ENCODE results near the gene RPL12. TPM values are rescaled to one million over a fixed set of nuclear protein-coding genes. Genes with fewer than 3 reads are reported as not detected.
A peak's percentile ranks its signal among the peaks of the same experiment; 100 is the strongest.

RPL12 gene
- total and polyA plus RNA-seq, 2 of the 13 experiments (the other 11 are each of a cell fraction or from before 2014, with no cell fraction given), result 1,551 to 2,590 TPM

GRCh38 chr9:127450830-127451607 is at the start of gene RPL12, which contains the start of gene LRSAM1 (continued):
- no peak for TF ChIP-seq CEBPZ (IDR thresholded peaks at IDR 0.05; ENCODE audit: low read length)
- TF ChIP-seq MAF1 (CRISPR knock-in tag; IDR thresholded peaks at IDR 0.05; ENCODE audit: borderline replicate concordance), result no peak; the same call in 1 of the 2 replicates
- TF ChIP-seq RARG (CRISPR knock-in tag; IDR thresholded peaks at IDR 0.05; ENCODE audit: low read depth), result no peak
- TF ChIP-seq HBP1 (CRISPR knock-in tag; IDR thresholded peaks at IDR 0.05; ENCODE audit: low read depth), result peak; percentile 82; the same call in 1 of the 2 replicates
- peak; percentile 72; the same call in 1 of the 2 replicates for TF ChIP-seq ZNF678 (CRISPR knock-in tag; IDR thresholded peaks at IDR 0.05)
- TF ChIP-seq KLF11 (CRISPR knock-in tag; IDR thresholded peaks at IDR 0.05), result peak; percentile 97
- peak; percentile 83 for TF ChIP-seq ATF7-NPFF (CRISPR knock-in tag; IDR thresholded peaks at IDR 0.05; ENCODE audit: low read depth)
- peak; percentile 81 for TF ChIP-seq ZSCAN22 (CRISPR knock-in tag; IDR thresholded peaks at IDR 0.05)
- peak; percentile 62; the same call in 1 of the 2 replicates for TF ChIP-seq ZBTB39 (CRISPR knock-in tag; IDR thresholded peaks at IDR 0.05)
- TF ChIP-seq GLMP (CRISPR knock-in tag; IDR thresholded peaks at IDR 0.05; ENCODE audit: borderline replicate concordance), result no peak
- TF ChIP-seq ZNF709 (CRISPR knock-in tag; IDR thresholded peaks at IDR 0.05), result peak; percentile 88
- TF ChIP-seq SPEN (CRISPR knock-in tag; IDR thresholded peaks at IDR 0.05; ENCODE audit: low read depth), result peak; percentile 100
- TF ChIP-seq ZSCAN29 (CRISPR knock-in tag; conservative IDR thresholded peaks at IDR 0.05), result peak; percentile 91; the same call in 1 of the 2 replicates
- no peak for TF ChIP-seq ZNF557 (CRISPR knock-in tag; IDR thresholded peaks at IDR 0.05)
- peak; percentile 61 for TF ChIP-seq CSRNP1 (CRISPR knock-in tag; IDR thresholded peaks at IDR 0.05)
- no peak for TF ChIP-seq RFX5 (IDR thresholded peaks at IDR 0.05; ENCODE audit: low read depth, low read length)
- no peak for TF ChIP-seq ZBTB1 (CRISPR knock-in tag; IDR thresholded peaks at IDR 0.05; ENCODE audit: borderline replicate concordance)

All from HepG2 (cell line).